NB4 (cell line): ENCODE measurements around the gene BAIAP3.

ENCODE experiments used
- CTCF ChIP-seq: IDR thresholded peaks from one replicate; pipeline ENCODE4 v1.5.1; 2012; ENCODE audit warnings: low read depth, low read length
- MAX ChIP-seq: IDR thresholded peaks from 2 replicates; pipeline ENCODE4 v1.6.1; 2011; ENCODE audit warnings: low read depth, low read length
- MYC ChIP-seq: IDR thresholded peaks from 2 replicates; pipeline ENCODE4 v1.6.1; 2011; ENCODE audit warnings: low read depth, low read length
- POLR2A ChIP-seq: IDR thresholded peaks from 2 replicates; pipeline ENCODE4 v1.6.1; 2011; ENCODE audit warnings: mild to moderate bottlenecking; ENCODE audit not compliant: insufficient read length; ENCODE audit errors: extremely low read depth

- TF ChIP-seq CTCF (no peak), POLR2A (no peak), MAX (no peak), MYC (no peak)
Observed at GRCh38 chr16:1311212-1311737, 22.2 kb upstream of the BAIAP3 start.
